GM19397 (cell line): ENCODE results near the gene CHD3.

Experiments
- ATAC-seq: cut with Tn5 transposase; IDR thresholded peaks from one replicate; pipeline ENCODE4 v1.9.1; 2021; ENCODE audit warnings: mild to moderate bottlenecking, moderate library complexity; ENCODE audit not compliant: unreplicated experiment

The CHD3 gene

DNA sequence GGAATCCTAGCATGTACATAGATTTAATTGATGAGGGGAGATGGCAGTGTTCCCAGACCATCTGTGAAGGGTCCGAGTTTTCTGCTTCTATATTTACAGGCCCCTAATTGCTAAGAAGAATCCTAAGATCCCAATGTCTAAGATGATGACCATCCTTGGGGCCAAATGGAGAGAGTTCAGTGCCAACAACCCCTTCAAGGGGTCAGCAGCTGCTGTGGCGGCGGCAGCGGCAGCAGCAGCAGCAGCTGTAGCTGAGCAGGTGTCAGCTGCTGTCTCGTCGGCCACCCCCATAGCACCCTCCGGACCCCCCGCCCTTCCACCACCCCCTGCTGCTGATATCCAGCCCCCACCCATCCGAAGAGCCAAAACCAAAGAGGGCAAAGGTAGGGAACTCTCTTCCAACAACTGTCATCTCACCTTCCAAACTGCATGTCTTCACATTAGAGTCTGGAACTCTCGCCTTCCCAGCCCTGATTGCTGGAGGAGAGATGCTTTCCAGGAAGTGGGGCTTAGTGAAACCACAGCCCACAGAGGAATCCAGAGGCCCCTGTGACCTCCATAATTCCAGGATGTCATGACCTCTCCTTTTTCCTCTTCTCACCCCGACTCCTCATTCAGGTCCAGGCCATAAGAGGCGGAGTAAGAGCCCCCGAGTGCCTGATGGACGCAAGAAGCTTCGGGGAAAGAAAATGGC is 4.7 kb downstream of the CHD3 start:
- ATAC-seq, result no peak

DNA sequence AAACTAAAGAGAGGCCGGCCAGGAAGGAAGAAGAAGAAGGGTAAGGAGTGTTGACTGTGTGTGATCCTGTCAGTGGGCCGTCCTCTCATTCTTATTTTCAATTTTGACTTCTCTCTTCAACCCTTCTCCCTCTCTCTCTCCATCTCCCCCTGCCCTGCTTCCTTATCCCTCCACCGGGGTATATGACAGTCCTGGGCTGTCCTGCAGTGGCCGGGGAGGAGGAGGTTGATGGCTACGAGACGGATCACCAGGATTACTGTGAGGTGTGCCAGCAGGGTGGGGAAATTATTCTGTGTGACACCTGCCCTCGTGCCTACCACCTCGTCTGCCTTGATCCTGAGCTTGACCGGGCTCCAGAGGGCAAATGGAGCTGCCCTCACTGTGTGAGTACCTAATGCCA is 5.6 kb downstream of the CHD3 start:
- no peak for ATAC-seq

DNA sequence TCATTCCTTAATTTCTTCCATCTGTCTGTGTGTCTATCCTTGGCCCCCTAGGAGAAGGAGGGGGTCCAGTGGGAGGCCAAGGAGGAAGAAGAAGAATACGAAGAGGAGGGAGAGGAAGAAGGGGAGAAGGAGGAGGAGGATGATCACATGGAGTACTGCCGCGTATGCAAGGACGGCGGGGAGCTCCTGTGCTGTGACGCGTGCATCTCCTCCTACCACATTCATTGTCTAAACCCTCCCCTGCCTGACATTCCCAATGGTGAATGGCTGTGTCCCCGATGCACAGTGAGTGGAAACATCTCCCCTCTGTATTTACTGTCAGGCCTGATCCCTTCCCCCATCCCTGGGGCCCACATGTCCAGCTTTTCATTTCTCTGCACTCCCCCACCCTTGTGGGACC is 6.3 kb downstream of the CHD3 start:
- ATAC-seq, result no peak

- no peak for ATAC-seq
These were observed 8.5 kb downstream of the CHD3 start for GRCh38 chr17:7897090-7897489.

- ATAC-seq, result no peak
These were observed 9.2 kb downstream of the CHD3 start for GRCh38 chr17:7897773-7898172.

GRCh38 chr17:7903154-7904103 is 14.8 kb downstream of the CHD3 start:
- ATAC-seq, result no peak

DNA sequence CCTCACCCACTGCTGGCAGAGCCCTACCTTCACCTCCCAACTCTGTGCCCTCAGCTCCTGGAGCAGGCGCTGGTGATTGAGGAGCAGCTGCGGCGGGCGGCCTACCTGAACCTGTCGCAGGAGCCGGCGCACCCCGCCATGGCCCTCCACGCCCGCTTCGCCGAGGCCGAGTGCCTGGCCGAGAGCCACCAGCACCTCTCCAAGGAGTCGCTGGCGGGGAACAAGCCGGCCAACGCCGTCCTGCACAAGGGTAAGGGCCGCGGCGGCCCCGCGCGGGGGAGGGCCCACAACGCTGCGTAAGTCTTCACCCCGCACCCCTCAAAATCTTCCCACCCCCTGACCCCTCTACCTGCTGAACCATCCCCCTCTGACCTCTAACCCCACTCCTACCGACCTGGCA is 20.5 kb downstream of the CHD3 start:
- ATAC-seq, result no peak

DNA sequence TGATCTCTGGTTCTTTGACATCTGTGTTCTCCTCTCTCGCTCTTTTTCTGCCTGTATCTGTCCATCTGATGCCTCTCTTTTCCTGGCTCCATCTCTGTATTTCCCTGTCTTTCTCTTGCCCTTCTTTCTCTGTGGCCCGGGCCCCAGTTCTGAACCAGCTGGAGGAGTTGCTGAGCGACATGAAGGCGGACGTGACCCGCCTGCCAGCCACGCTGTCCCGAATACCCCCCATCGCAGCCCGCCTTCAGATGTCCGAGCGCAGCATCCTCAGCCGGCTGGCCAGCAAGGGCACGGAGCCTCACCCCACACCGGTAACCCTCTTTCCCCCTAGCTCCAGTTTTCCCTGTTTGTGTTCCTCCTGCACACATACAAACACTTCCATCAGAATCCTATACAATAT is 21.7 kb downstream of the CHD3 start:
- no peak for ATAC-seq

DNA sequence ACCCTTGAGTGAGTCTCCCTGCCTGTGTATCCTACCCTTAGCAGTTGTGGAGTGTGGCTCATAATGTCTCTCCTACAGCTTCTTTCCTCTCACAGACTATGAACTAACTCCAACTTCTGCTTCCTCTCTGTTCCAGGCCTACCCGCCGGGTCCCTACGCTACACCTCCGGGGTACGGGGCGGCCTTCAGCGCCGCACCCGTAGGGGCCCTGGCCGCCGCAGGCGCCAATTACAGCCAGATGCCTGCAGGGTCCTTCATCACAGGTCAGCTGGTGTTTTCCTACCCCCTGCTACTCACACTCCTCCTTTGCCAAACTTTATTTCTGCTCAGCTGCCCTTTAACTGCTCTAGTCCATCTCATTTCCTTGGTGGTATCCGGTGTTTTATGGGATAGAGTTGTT is 22.1 kb downstream of the CHD3 start:
- no peak for ATAC-seq

DNA sequence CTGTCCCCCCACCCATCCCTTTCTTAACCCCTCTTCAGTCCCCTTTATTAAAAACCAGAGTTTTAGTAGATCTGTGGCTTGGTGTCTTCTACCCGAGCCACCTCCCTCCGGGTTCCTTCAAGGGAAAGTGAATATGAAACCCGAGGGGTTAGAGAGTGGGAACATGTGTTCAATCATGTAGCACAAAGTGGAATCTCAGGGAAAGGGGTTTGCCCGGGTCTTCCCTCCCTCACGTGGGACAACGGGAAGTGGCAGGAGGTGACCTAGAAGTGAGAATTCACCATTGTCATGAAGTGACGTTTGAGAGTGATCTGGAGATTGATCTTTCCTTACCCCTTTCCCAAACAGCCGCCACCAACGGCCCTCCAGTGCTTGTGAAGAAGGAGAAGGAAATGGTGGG is 22.5 kb downstream of the CHD3 start:
- no peak for ATAC-seq

DNA sequence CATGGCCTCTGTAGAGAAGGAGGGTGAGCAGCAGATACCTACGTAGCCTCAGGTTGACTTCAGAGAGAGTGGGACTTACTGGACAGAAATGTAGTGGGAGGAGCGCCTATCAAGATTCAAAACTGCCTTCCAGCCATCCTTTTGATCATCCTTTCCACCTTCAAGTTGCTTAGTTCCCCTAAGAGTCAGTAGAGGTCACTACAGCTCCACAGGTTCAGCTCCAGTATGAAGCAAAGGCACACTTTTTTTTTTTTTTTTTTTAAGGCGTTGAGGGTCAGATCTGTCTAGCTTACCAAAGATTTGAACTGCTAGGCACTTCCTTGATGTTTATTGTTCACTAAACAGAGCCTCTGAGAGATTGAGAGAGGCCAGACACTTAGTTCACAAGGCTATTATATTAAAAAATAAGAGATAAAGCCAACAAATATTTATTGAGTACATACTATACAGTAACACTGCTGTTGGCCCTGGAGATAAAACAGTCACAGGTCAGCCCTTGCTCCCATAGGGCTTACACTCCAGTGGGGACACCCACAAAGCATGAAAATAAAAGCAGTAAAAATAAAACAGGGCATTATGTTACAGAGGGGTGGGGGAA is 24.4 kb downstream of the CHD3 start:
- no peak for ATAC-seq

- ATAC-seq, result peak; percentile 21
These were observed 26.6 kb downstream of the CHD3 start for GRCh38 chr17:7915179-7915610.

GRCh38 chr17:7915611-7916384 is 27.2 kb downstream of the CHD3 start, which contains the start of gene RNF227:
RNF227 (minus strand) TSS chr17:7916289; CDS start chr17:7916195, 94 bp downstream.
- peak; percentile 85 for ATAC-seq

- ATAC-seq, result no peak
These were observed 27.7 kb downstream of the CHD3 start for GRCh38 chr17:7916385-7916682.

- no peak for ATAC-seq
These were observed 28.2 kb downstream of the CHD3 start for GRCh38 chr17:7916808-7917207.

DNA sequence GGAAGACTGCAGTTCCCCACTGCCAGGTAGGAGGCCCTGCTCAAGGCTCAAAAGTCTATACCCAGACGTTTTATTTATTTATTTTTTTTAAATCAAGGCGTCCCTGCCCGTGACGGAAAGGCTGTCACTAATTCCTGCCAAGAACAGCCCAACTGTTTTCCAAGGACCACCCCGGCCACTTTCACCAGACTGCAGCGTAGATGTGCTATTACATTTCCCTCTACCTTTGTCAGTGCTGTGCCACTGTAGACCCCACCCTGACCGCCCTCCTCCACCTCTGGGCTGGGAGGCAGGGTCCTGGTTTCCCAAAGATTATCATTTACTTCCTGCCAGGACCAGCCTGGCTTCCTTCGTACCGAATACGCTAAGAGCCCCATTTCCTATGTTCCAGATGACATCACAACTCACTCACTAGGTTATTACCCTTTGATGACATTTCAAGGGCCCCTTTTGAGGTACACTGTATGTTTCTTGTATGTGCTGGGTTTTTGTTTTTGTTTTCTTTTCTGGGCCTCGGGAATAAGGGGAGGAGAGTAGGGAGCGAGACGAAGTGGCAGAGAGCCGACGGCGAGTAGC is 33.8 kb downstream of the CHD3 start:
- ATAC-seq, result no peak

DNA sequence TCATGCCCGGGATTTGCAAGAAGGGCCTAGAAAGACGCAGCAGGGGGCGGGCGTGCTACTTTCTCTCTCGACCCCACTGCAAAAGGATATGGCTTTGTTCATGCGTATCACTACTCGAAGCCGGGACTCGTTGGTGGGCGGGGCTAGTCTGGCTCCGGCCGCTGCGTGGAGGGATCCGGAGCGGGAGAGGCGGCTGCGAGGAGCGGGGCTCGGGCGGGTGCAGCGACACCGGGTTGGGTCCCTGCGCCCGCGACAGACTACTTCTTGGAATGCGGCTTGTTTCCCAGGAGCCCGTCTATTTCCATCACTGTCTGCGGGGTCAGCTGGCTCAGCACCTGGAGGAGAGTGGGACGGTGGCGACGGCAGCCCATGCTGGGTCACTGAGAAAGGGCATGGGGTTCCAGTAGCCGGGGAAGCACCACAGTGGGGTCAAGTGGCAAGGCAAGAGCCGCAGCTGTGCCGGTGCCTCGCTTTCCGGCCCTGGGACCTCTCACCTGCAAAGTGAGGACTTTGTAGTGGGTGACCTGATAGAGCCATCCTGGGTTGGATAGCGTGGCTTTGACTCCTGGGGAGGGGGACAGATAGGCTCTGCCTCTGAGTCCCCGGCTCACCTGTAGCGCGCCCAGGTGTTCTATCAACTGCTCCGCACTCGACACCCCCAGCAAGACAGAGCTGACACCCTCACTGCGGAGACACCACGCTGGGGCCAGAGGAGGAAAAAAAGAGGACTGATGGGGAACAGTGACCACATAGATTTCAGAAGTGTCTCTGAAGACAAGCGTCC is 34.4 kb downstream of the CHD3 start:
- no peak for ATAC-seq

GRCh38 chr17:7927596-7927995 is 39.0 kb downstream of the CHD3 start:
- no peak for ATAC-seq

- no peak for ATAC-seq
These were observed 40.8 kb downstream of the CHD3 start, which contains the start of gene KCNAB3 for GRCh38 chr17:7929158-7930023. KCNAB3 (minus strand) TSS chr17:7929856; CDS start chr17:7929435, 421 bp downstream.
